ENCODE measurements around the gene SMPD2. TPM values are rescaled to one million over a fixed set of nuclear protein-coding genes. Genes with fewer than 3 reads are reported as not detected.

Gene SMPD2
- 5.7 TPM for polyA plus RNA-seq (2013, experiment 1 of 2)
- 5.5 TPM for polyA plus RNA-seq (2013, experiment 2 of 2)

DNA sequence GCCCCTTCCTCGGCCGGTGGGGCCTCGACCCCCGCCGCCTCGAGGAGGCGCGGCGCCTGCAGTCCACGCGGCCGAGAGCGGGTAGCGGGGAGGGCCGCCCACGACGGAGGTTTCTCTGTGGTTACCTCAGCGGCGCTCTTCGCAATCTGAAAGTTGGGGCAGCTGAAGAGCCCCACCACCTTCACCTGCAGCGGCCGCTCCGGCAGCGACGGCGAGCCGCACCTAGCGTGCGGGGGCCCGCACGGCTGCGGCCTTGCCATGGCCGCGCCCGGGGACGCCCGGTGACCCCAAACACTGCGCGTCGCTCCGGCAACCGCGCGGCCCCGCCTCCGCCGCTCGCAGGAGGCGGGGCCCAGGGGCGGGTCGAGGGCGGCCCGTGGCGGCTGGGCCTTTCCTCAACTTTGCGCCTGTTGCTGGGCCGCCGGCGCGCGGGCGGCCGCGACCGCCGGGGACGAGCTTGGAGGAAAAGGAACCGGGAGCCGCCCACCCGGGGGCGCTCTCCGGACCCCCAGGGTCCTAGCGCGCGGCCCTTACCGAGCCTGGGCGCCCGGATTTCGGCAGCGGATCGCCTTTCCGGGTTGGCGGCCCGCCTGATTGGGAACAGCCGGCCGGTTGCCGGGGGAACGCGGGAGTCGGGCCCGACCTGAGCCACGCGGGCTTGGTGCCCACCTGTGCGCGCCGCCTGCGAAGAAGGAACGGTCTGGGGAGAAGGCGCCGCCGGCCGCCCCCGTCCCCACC, at the start of gene SMPD2, which contains the start of gene PPIL6:
Gene SMPD2, plus strand, starts transcription at position 394 of the 738 bp plus-strand sequence. CDS start 398 bp downstream, outside the sequence.
Gene PPIL6, minus strand, starts transcription at position 298 of the 738 bp plus-strand sequence. Its CDS starts 38 bp downstream, at position 260.
- Histone ChIP-seq H4K8ac (ENCODE audit: low read depth, low read length) (no peak within 1 kb of the TSS), H3K18ac (ENCODE audit: low read length) (peak within 1 kb of the TSS; percentile 88), H3K4me3 (ENCODE audit: low read length) (peak within 1 kb of the TSS; percentile 70), H3K79me1 (ENCODE audit: low read length) (peaks cover 3% of the 10 kb centered on the region), H3K9ac (ENCODE audit: low read length) (peak within 1 kb of the TSS; percentile 80), H3K79me2 (ENCODE audit: control insufficient read depth, insufficient read depth, low read length) (no peaks in the 10 kb centered on the region), H4K5ac (ENCODE audit: low read length) (no peak within 1 kb of the TSS), H3K4me1 (ENCODE audit: control insufficient read depth, low read depth, low read length) (peaks cover 5% of the 10 kb centered on the region), H2BK15ac (replicated peaks; ENCODE audit: low read depth) (no peak within 1 kb of the TSS), H3K4ac (ENCODE audit: low read depth, low read length) (no peak within 1 kb of the TSS), H2BK5ac (ENCODE audit: low read length) (peak within 1 kb of the TSS; percentile 31), H2AK5ac (ENCODE audit: low read length) (no peak within 1 kb of the TSS), H2BK120ac (ENCODE audit: low read depth, low read length) (no peak within 1 kb of the TSS), H3K36me3 (ENCODE audit: control insufficient read depth, insufficient read depth, low read length) (peaks cover 8% of the 10 kb centered on the region), H3K4me2 (ENCODE audit: low read length) (peak within 1 kb of the TSS; percentile 95), H3K56ac (ENCODE audit: low read length) (peak within 1 kb of the TSS; percentile 92), H3K23ac (ENCODE audit: low read length) (no peak within 1 kb of the TSS), H3K27me3 (ENCODE audit: insufficient read depth, low read length, poor library complexity) (no peaks in the 10 kb centered on the region), H3K27ac (ENCODE audit: low read depth, low read length) (peak within 1 kb of the TSS; percentile 63)
- no CpG with 5 or more reads among the region's 102 CpGs for WGBS (ENCODE audit: extremely low coverage, insufficient coverage, low lambda C conversion rate)
- peak; percentile 95 for DNase-seq

DNA sequence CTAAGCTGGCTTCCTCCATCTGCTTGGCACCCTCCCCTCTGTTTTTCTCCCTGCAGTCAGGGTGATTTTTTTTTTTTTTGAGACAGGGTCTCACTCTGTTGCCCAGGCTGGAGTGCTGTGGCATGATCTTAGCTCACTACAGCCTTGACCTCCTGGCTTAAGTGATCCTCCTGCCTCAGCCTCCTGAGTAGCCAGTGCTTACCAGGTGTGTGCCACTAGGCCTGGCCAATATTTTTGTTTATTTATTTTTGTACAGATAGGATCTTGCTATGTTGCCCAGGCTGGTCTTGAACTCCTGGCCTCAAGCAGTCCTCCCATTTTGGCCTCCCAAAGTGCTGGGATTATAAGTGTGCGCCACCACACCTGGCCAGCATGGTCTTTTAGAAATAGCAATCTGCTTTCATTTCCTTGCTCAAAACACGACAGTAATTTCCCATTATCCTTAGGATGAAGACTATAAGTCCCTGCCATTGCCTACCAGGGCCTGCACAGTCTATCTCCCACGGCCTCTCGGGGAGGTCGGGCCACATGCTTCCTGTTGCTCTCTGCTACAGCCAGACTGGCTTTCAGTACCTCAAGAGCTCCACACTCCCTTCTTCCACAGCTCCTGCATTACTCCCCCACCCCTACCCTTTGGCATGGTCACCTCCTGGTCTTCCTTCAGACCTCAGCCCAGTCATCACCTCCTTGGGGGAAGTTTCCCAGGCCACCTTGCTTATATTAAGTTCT, 47.2 kb upstream of the SMPD2 start:
- Histone ChIP-seq H3K23ac (ENCODE audit: low read length) (no peak overlapping the region), H3K27ac (ENCODE audit: low read depth, low read length) (no peak overlapping the region), H4K8ac (ENCODE audit: low read depth, low read length) (no peak overlapping the region), H3K4me1 (ENCODE audit: control insufficient read depth, low read depth, low read length) (no peaks in the 10 kb centered on the region), H3K9ac (ENCODE audit: low read length) (no peak overlapping the region), H4K5ac (ENCODE audit: low read length) (no peak overlapping the region), H3K18ac (ENCODE audit: low read length) (no peak overlapping the region), H3K56ac (ENCODE audit: low read length) (no peak overlapping the region), H2AK5ac (ENCODE audit: low read length) (no peak overlapping the region), H2BK5ac (ENCODE audit: low read length) (no peak overlapping the region), H3K79me1 (ENCODE audit: low read length) (no peaks in the 10 kb centered on the region), H3K79me2 (ENCODE audit: control insufficient read depth, insufficient read depth, low read length) (no peaks in the 10 kb centered on the region), H3K36me3 (ENCODE audit: control insufficient read depth, insufficient read depth, low read length) (no peaks in the 10 kb centered on the region), H3K4me2 (ENCODE audit: low read length) (no peak overlapping the region), H3K4me3 (ENCODE audit: low read length) (no peak overlapping the region), H3K4ac (ENCODE audit: low read depth, low read length) (no peak overlapping the region), H2BK15ac (replicated peaks; ENCODE audit: low read depth) (no peak overlapping the region), H2BK120ac (ENCODE audit: low read depth, low read length) (no peak overlapping the region), H3K27me3 (ENCODE audit: insufficient read depth, low read length, poor library complexity) (no peaks in the 10 kb centered on the region)
- DNase-seq: no peak
- no CpG with 5 or more reads among the region's 5 CpGs for WGBS (ENCODE audit: extremely low coverage, insufficient coverage, low lambda C conversion rate)

GRCh38 chr6:109393886-109394281, 46.6 kb upstream of the SMPD2 start:
- no peak overlapping the region for H3K4me2 ChIP-seq (ENCODE audit: low read length)
- H4K5ac ChIP-seq (ENCODE audit: low read length): no peak overlapping the region
- no peaks in the 10 kb centered on the region for H3K36me3 ChIP-seq (ENCODE audit: control insufficient read depth, insufficient read depth, low read length)
- no peak overlapping the region for H3K23ac ChIP-seq (ENCODE audit: low read length)
- no peaks in the 10 kb centered on the region for H3K79me2 ChIP-seq (ENCODE audit: control insufficient read depth, insufficient read depth, low read length)
- no peak overlapping the region for H3K18ac ChIP-seq (ENCODE audit: low read length)
- no peaks in the 10 kb centered on the region for H3K79me1 ChIP-seq (ENCODE audit: low read length)
- no peak for DNase-seq
- H3K4ac ChIP-seq (ENCODE audit: low read depth, low read length): no peak overlapping the region
- H3K27ac ChIP-seq (ENCODE audit: low read depth, low read length): no peak overlapping the region
- no peak overlapping the region for H2AK5ac ChIP-seq (ENCODE audit: low read length)
- H3K27me3 ChIP-seq (ENCODE audit: insufficient read depth, low read length, poor library complexity): no peaks in the 10 kb centered on the region
- H4K8ac ChIP-seq (ENCODE audit: low read depth, low read length): no peak overlapping the region
- H2BK120ac ChIP-seq (ENCODE audit: low read depth, low read length): no peak overlapping the region
- H3K4me3 ChIP-seq (ENCODE audit: low read length): no peak overlapping the region
- no peak overlapping the region for H2BK5ac ChIP-seq (ENCODE audit: low read length)
- no peak overlapping the region for H2BK15ac ChIP-seq (replicated peaks; ENCODE audit: low read depth)
- no peak overlapping the region for H3K9ac ChIP-seq (ENCODE audit: low read length)
- no CpG with 5 or more reads among the region's 2 CpGs for WGBS (ENCODE audit: extremely low coverage, insufficient coverage, low lambda C conversion rate)
- H3K4me1 ChIP-seq (ENCODE audit: control insufficient read depth, low read depth, low read length): no peaks in the 10 kb centered on the region
- no peak overlapping the region for H3K56ac ChIP-seq (ENCODE audit: low read length)

GRCh38 chr6:109396046-109396718, 44.3 kb upstream of the SMPD2 start:
- Histone ChIP-seq H3K56ac (ENCODE audit: low read length) (no peak overlapping the region), H2BK5ac (ENCODE audit: low read length) (no peak overlapping the region), H3K4me2 (ENCODE audit: low read length) (no peak overlapping the region), H3K4me1 (ENCODE audit: control insufficient read depth, low read depth, low read length) (no peaks in the 10 kb centered on the region), H3K4ac (ENCODE audit: low read depth, low read length) (no peak overlapping the region), H3K9ac (ENCODE audit: low read length) (no peak overlapping the region), H2BK120ac (ENCODE audit: low read depth, low read length) (no peak overlapping the region), H2BK15ac (replicated peaks; ENCODE audit: low read depth) (no peak overlapping the region), H3K4me3 (ENCODE audit: low read length) (no peak overlapping the region), H3K27ac (ENCODE audit: low read depth, low read length) (no peak overlapping the region), H3K18ac (ENCODE audit: low read length) (no peak overlapping the region), H3K79me1 (ENCODE audit: low read length) (no peaks in the 10 kb centered on the region), H3K79me2 (ENCODE audit: control insufficient read depth, insufficient read depth, low read length) (no peaks in the 10 kb centered on the region), H3K23ac (ENCODE audit: low read length) (no peak overlapping the region), H2AK5ac (ENCODE audit: low read length) (no peak overlapping the region), H4K8ac (ENCODE audit: low read depth, low read length) (no peak overlapping the region), H3K27me3 (ENCODE audit: insufficient read depth, low read length, poor library complexity) (no peaks in the 10 kb centered on the region), H3K36me3 (ENCODE audit: control insufficient read depth, insufficient read depth, low read length) (no peaks in the 10 kb centered on the region), H4K5ac (ENCODE audit: low read length) (no peak overlapping the region)
- DNase-seq: no peak
- no CpG with 5 or more reads among the region's 12 CpGs for WGBS (ENCODE audit: extremely low coverage, insufficient coverage, low lambda C conversion rate)

GRCh38 chr6:109397020-109397419, 43.5 kb upstream of the SMPD2 start:
- Histone ChIP-seq H4K5ac (ENCODE audit: low read length) (no peak overlapping the region), H3K56ac (ENCODE audit: low read length) (no peak overlapping the region), H4K8ac (ENCODE audit: low read depth, low read length) (no peak overlapping the region), H3K4me3 (ENCODE audit: low read length) (no peak overlapping the region), H2BK5ac (ENCODE audit: low read length) (no peak overlapping the region), H3K27ac (ENCODE audit: low read depth, low read length) (no peak overlapping the region), H2BK15ac (replicated peaks; ENCODE audit: low read depth) (no peak overlapping the region), H3K18ac (ENCODE audit: low read length) (no peak overlapping the region), H3K4ac (ENCODE audit: low read depth, low read length) (no peak overlapping the region), H3K79me1 (ENCODE audit: low read length) (no peaks in the 10 kb centered on the region), H3K27me3 (ENCODE audit: insufficient read depth, low read length, poor library complexity) (no peaks in the 10 kb centered on the region), H2AK5ac (ENCODE audit: low read length) (no peak overlapping the region), H3K36me3 (ENCODE audit: control insufficient read depth, insufficient read depth, low read length) (no peaks in the 10 kb centered on the region), H2BK120ac (ENCODE audit: low read depth, low read length) (no peak overlapping the region), H3K4me1 (ENCODE audit: control insufficient read depth, low read depth, low read length) (no peaks in the 10 kb centered on the region), H3K4me2 (ENCODE audit: low read length) (no peak overlapping the region), H3K79me2 (ENCODE audit: control insufficient read depth, insufficient read depth, low read length) (no peaks in the 10 kb centered on the region), H3K23ac (ENCODE audit: low read length) (no peak overlapping the region), H3K9ac (ENCODE audit: low read length) (no peak overlapping the region)
- peak; percentile 23 for DNase-seq
- WGBS (ENCODE audit: extremely low coverage, insufficient coverage, low lambda C conversion rate): no CpG with 5 or more reads among the region's 4 CpGs
